HepG2 (cell line): ENCODE data around the gene INSIG2. TPM values are rescaled to one million over a fixed set of nuclear protein-coding genes. Genes with fewer than 3 reads are reported as not detected.

ENCODE experiments used
- ATAC-seq: fragments of 200-7000 bp; cut with Tn5 transposase; 3 replicates; pipeline ENCODE4 v1.9.1; 2020; ENCODE audit warnings: mild to moderate bottlenecking, moderate library complexity
- BruUV-seq: library from RNA; stranded (reverse); fragments of 400-500 nt; replicated peaks from 2 replicates; lab custom pipeline; 2021; lab: Mats Ljungman, UMichigan
- CTCF ChIA-PET: fragments of 300-600 bp; formaldehyde crosslinking; extraction: SDS; loops from one replicate; lab custom pipeline; 2021; ENCODE audit warnings: low total read pairs, inconsistent platforms, low intra/inter-chr PET ratio; lab: Yijun Ruan, JAX
- POLR2A ChIA-PET: fragments of 350-600 bp; sonication (Branson Sonifier 250); formaldehyde crosslinking; loops from one replicate; lab custom pipeline; 2020; ENCODE audit warnings: antibody characterized with exemption, inconsistent platforms; lab: Yijun Ruan, JAX
- DNase-seq: peaks from one replicate; pipeline ENCODE4 v3.0.0-alpha.2; 2015; ENCODE audit warnings: low spot score
- FAIRE-seq: peaks from 3 replicates; lab custom pipeline; 2011; peaks lifted over from hg19 to GRCh38; lab: Jason Lieb, UNC
- H2AFZ ChIP-seq: one replicate; pipeline ENCODE4 v1.6.1; 2011; ENCODE audit warnings: low read length, inconsistent platforms
- H3K27ac ChIP-seq: fragments of 300-600 bp; 3 replicates; pipeline ENCODE4 v1.8.0; 2011; ENCODE audit warnings: mixed run types, mild to moderate bottlenecking, mixed read lengths, low read length, inconsistent platforms; ENCODE audit not compliant: insufficient read depth; ENCODE audit errors: extremely low read length
- H3K27me3 ChIP-seq, 2 experiments: fragments of 200-600 bp in 1 of 2; 2 replicates in 1 of 2; 3 replicates in 1 of 2; pipeline versions ENCODE4 v1.6.0 to v1.8.0; 2011; ENCODE audit warnings: low read length in 2 of 2, mild to moderate bottlenecking in 2 of 2, moderate library complexity in 2 of 2, inconsistent platforms in 1 of 2; ENCODE audit not compliant: insufficient read depth in 2 of 2, control insufficient read depth in 1 of 2
- H3K36me3 ChIP-seq, 2 experiments: fragments of 200-600 bp in 1 of 2; replicated peaks in 1 of 2; 2 replicates in 1 of 2; 3 replicates in 1 of 2; pipeline versions ENCODE4 v1.5.1 to v1.8.0; 2011; ENCODE audit warnings: low read length in 2 of 2, inconsistent platforms in 1 of 2; ENCODE audit not compliant: insufficient read depth in 2 of 2, control insufficient read depth in 1 of 2
- H3K4me1 ChIP-seq: 2 replicates; pipeline ENCODE4 v1.5.1; 2012; ENCODE audit warnings: low read length, inconsistent platforms; ENCODE audit not compliant: insufficient read depth
- H3K4me2 ChIP-seq: 2 replicates; pipeline ENCODE4 v1.6.0; 2011; ENCODE audit warnings: low read depth, low read length, inconsistent platforms
- H3K4me3 ChIP-seq, 3 experiments: fragments of 200-600 bp in 1 of 3; sonication (generic), shearing (Covaris generic) in 1 of 3; replicated peaks in 1 of 3; 2 replicates each; pipeline ENCODE4 v1.5.1; 2011 to 2016; ENCODE audit warnings: low read length in 3 of 3, inconsistent platforms in 2 of 3, low read depth in 2 of 3, mild to moderate bottlenecking in 2 of 3, control low read depth in 1 of 3, mixed read lengths in 1 of 3; ENCODE audit not compliant: insufficient read depth in 1 of 3
- H3K79me2 ChIP-seq: one replicate; pipeline ENCODE4 v1.6.1; 2011; ENCODE audit warnings: low read length, inconsistent platforms; ENCODE audit not compliant: insufficient read depth
- H3K9ac ChIP-seq: 2 replicates; pipeline ENCODE4 v1.6.0; 2011; ENCODE audit warnings: mild to moderate bottlenecking, low read depth, low read length, inconsistent platforms; ENCODE audit not compliant: insufficient read depth
- H3K9me3 ChIP-seq: 2 replicates; pipeline ENCODE4 v1.5.1; 2012; ENCODE audit warnings: mild to moderate bottlenecking, low read length
- H4K20me1 ChIP-seq: 2 replicates; pipeline ENCODE4 v1.6.0; 2011; ENCODE audit warnings: inconsistent platforms, mild to moderate bottlenecking, low read length, moderate library complexity; ENCODE audit not compliant: insufficient read depth
- BRD4 ChIP-seq: sonication (generic); formaldehyde crosslinking; IDR thresholded peaks from 2 replicates; pipeline ENCODE4 v1.4.0; 2020; ENCODE audit warnings: missing genetic modification reagents
- HMG20B ChIP-seq: conservative IDR thresholded peaks from 2 replicates; pipeline ENCODE4 v1.6.1; 2016; ENCODE audit warnings: missing genetic modification reagents, missing compliant biosample characterization
- HNRNPL ChIP-seq: fragments of 200-400 bp; formaldehyde crosslinking; IDR thresholded peaks from 2 replicates; pipeline ENCODE4 v1.6.1; 2017; ENCODE audit warnings: mild to moderate bottlenecking, low read depth, low read length
- PHF21A ChIP-seq: sonication (generic); formaldehyde crosslinking; IDR thresholded peaks from 2 replicates; pipeline ENCODE4 v1.5.0; 2020; ENCODE audit warnings: mild to moderate bottlenecking, missing genetic modification reagents
- RFXANK ChIP-seq: IDR thresholded peaks from 2 replicates; pipeline ENCODE4 v1.6.1; 2016
- RXRB ChIP-seq: IDR thresholded peaks from 2 replicates; pipeline ENCODE4 v1.6.1; 2016; ENCODE audit warnings: borderline replicate concordance, missing genetic modification reagents, missing compliant biosample characterization
- ZNF446 ChIP-seq: sonication (generic); formaldehyde crosslinking; IDR thresholded peaks from 2 replicates; pipeline ENCODE4 v1.5.0; 2020; ENCODE audit warnings: mild to moderate bottlenecking, missing genetic modification reagents
- ZNF674 ChIP-seq: sonication (generic); formaldehyde crosslinking; IDR thresholded peaks from 2 replicates; pipeline ENCODE4 v1.5.0; 2020; ENCODE audit warnings: low read depth, mild to moderate bottlenecking, missing genetic modification reagents
- WGBS: methylation state at CpG from one replicate; pipeline ENCODE4 v1.1.6; 2017; ENCODE audit warnings: low lambda C conversion rate; 5-methylcytosine and 5-hydroxymethylcytosine counted together
- in situ Hi-C: cut with HindIII; loops from 2 replicates; pipeline ENCODE4 v1.10.0; 2017; ENCODE audit warnings: low pct_unique_long_range_greater_than_20kb; ENCODE audit not compliant: extremely low pct_ligation_motif_present
- intact Hi-C: fragments of 100-400 bp; cut with micrococcal nuclease; formaldehyde crosslinking; loops from one replicate; pipeline ENCODE4 v1.10.0; 2022; ENCODE audit not compliant: unreplicated experiment
- polyA plus RNA-seq, 8 experiments: library from polyadenylated mRNA; depleted of rRNA in 3 of 8; stranded (reverse) in 7 of 8; unstranded in 1 of 8; fragments of >200 nt; fragmentation: Illumina TruSeq in 4 of 8; extraction: Trizol in 4 of 8; gene quantifications; 2 replicates each; pipeline versions ENCODE4 v1.2.1 to v1.2.3, GENCODE V29; 2011 to 2016; ENCODE audit warnings: low read depth in 4 of 8, missing spikeins in 1 of 8, mixed read lengths in 1 of 8; ENCODE audit not compliant: insufficient read depth in 1 of 8
- total RNA-seq, 5 experiments: library from RNA; depleted of rRNA; stranded (reverse); fragments of >200 nt; fragmentation: Illumina TruSeq; extraction: Trizol; gene quantifications; 2 replicates each; pipeline ENCODE4 v1.2.3, GENCODE V29; 2016; ENCODE audit warnings: low read depth in 1 of 5
- TF ChIP-seq, protein P1 (sequence below): sonication (generic); formaldehyde crosslinking; IDR thresholded peaks from 2 replicates; pipeline ENCODE4 v1.4.0; 2020; ENCODE audit warnings: missing genetic modification reagents

Gene INSIG2
- total and polyA plus RNA-seq, 2 of the 13 experiments (the other 11 are each of a cell fraction or from before 2014, with no cell fraction given) = 73.5 to 481 TPM

DNA sequence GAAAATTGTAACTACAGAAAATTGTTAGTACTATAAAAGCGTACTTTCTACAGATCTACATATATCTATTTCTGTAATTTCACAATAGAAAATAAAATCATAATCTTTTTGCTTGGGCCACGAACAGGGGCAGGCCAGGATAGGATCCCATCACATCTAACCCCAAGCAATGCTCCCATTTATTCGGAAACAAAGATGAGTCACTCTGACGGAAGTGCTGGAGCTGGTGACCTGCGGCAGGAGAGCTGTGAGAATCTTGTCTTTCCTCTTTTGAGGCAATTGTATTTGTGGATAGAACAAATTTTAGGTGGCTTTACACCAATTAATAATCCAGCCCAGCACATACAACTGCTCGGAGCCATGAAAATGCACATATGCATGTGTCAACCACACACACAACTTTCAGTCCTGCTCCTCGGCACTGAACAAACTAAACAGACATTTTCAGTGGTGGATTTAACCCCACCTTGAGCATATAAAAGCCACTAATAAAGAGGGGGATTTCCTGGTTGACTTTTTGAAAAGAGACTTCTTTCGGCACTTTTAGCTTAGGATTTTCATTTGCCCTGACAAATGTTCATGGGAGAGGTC, 22.3 kb upstream of the INSIG2 start:
- DNase-seq (no peak), ATAC-seq (no peak), FAIRE-seq (no peak)
- no peak for TF ChIP-seq RXRB
- no peak for TF ChIP-seq HNRNPL
- TF ChIP-seq ZNF674 (CRISPR knock-in tag) = no peak
- TF ChIP-seq, protein P1, sequence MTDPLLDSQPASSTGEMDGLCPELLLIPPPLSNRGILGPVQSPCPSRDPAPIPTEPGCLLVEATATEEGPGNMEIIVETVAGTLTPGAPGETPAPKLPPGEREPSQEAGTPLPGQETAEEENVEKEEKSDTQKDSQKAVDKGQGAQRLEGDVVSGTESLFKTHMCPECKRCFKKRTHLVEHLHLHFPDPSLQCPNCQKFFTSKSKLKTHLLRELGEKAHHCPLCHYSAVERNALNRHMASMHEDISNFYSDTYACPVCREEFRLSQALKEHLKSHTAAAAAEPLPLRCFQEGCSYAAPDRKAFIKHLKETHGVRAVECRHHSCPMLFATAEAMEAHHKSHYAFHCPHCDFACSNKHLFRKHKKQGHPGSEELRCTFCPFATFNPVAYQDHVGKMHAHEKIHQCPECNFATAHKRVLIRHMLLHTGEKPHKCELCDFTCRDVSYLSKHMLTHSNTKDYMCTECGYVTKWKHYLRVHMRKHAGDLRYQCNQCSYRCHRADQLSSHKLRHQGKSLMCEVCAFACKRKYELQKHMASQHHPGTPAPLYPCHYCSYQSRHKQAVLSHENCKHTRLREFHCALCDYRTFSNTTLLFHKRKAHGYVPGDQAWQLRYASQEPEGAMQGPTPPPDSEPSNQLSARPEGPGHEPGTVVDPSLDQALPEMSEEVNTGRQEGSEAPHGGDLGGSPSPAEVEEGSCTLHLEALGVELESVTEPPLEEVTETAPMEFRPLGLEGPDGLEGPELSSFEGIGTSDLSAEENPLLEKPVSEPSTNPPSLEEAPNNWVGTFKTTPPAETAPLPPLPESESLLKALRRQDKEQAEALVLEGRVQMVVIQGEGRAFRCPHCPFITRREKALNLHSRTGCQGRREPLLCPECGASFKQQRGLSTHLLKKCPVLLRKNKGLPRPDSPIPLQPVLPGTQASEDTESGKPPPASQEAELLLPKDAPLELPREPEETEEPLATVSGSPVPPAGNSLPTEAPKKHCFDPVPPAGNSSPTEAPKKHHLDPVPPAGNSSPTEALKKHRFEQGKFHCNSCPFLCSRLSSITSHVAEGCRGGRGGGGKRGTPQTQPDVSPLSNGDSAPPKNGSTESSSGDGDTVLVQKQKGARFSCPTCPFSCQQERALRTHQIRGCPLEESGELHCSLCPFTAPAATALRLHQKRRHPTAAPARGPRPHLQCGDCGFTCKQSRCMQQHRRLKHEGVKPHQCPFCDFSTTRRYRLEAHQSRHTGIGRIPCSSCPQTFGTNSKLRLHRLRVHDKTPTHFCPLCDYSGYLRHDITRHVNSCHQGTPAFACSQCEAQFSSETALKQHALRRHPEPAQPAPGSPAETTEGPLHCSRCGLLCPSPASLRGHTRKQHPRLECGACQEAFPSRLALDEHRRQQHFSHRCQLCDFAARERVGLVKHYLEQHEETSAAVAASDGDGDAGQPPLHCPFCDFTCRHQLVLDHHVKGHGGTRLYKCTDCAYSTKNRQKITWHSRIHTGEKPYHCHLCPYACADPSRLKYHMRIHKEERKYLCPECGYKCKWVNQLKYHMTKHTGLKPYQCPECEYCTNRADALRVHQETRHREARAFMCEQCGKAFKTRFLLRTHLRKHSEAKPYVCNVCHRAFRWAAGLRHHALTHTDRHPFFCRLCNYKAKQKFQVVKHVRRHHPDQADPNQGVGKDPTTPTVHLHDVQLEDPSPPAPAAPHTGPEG (CRISPR knock-in tag) = no peak
- no peak for TF ChIP-seq HMG20B (CRISPR knock-in tag)
- no peak for TF ChIP-seq RFXANK (CRISPR knock-in tag)
- TF ChIP-seq ZNF446 (CRISPR knock-in tag) = no peak
- no peak for TF ChIP-seq BRD4 (CRISPR knock-in tag)
- no peak for TF ChIP-seq PHF21A
- Histone ChIP-seq H3K4me2 (no peak overlapping the region), H3K79me2 (no peaks in the 10 kb centered on the region), H3K27ac (no peak overlapping the region), H4K20me1 (no peaks in the 10 kb centered on the region), H3K9me3 (no peaks in the 10 kb centered on the region), H3K9ac (no peak overlapping the region), H3K4me3 (no peak overlapping the region), H3K36me3 (no peaks in the 10 kb centered on the region), H2AFZ (no peak overlapping the region), H3K4me1 (peaks cover 20% of the 10 kb centered on the region), H3K27me3 (no peaks in the 10 kb centered on the region)
- WGBS = 78% methylated on average over 8 of the region's 8 CpGs
- no TSS peak for BruUV-seq
- POLR2A ChIA-PET = no interaction called here
- in situ Hi-C loops = no loop called here
- intact Hi-C loops = no loop called here
- CTCF ChIA-PET = no interaction called here
